Activated naive CD4-positive, alpha-beta T cell treated with anti-CD3 and anti-CD28 coated beads, Interleukin-2, amount 50 U/mL, for 24 hours (primary cell): ENCODE data around the gene NUDT16L1.

ENCODE experiments used
- H3K27ac Mint-ChIP-seq: one replicate; pipeline ENCODE4 v1.8.0; 2021; ENCODE audit warnings: mild to moderate bottlenecking, mixed read lengths
- H3K27me3 Mint-ChIP-seq: one replicate; pipeline ENCODE4 v1.8.0; 2021; ENCODE audit warnings: mixed read lengths
- H3K36me3 Mint-ChIP-seq: one replicate; pipeline ENCODE4 v1.8.0; 2021; ENCODE audit warnings: mixed read lengths
- H3K4me1 Mint-ChIP-seq: one replicate; pipeline ENCODE4 v1.8.0; 2021; ENCODE audit warnings: mixed read lengths
- H3K4me3 Mint-ChIP-seq: one replicate; pipeline ENCODE4 v1.8.0; 2021; ENCODE audit warnings: mild to moderate bottlenecking, mixed read lengths
- H3K9me3 Mint-ChIP-seq: one replicate; pipeline ENCODE4 v1.8.0; 2021; ENCODE audit warnings: mixed read lengths

NUDT16L1 gene

DNA sequence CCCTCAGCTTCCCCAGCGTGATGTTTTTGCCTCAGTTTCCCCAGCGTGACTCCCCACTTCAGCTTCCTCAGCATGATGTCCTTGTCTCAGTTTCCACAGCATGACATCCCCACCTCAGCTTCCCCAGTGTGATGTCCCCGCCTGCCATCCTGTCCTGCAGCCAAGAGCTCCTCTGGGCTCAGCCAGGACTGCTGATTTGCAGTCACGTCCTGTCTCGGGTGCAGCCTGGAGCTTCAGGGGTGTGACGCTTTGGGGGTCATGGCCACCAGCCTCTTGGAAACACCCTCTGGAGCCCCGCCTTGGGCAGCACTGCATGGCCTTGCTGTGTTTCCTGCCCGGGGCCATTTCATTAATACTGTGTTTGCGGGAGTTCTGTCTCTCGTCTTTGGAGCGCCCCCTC lies 16.5 kb upstream of the NUDT16L1 start:
- Mint-ChIP-seq H3K9me3 (no peaks in the 10 kb centered on the region), H3K4me3 (peak overlapping the region; percentile 15), H3K36me3 (no peaks in the 10 kb centered on the region), H3K27me3 (no peaks in the 10 kb centered on the region), H3K27ac (peak overlapping the region; percentile 97), H3K4me1 (peaks cover 26% of the 10 kb centered on the region)

- H3K9me3 Mint-ChIP-seq = no peaks in the 10 kb centered on the region
- H3K36me3 Mint-ChIP-seq = no peaks in the 10 kb centered on the region
- H3K27ac Mint-ChIP-seq = no peak overlapping the region
- H3K27me3 Mint-ChIP-seq = no peaks in the 10 kb centered on the region
- peaks cover 26% of the 10 kb centered on the region for H3K4me1 Mint-ChIP-seq
- no peak overlapping the region for H3K4me3 Mint-ChIP-seq
Observed at GRCh38 chr16:4677390-4677789, 16.0 kb upstream of the NUDT16L1 start.

DNA sequence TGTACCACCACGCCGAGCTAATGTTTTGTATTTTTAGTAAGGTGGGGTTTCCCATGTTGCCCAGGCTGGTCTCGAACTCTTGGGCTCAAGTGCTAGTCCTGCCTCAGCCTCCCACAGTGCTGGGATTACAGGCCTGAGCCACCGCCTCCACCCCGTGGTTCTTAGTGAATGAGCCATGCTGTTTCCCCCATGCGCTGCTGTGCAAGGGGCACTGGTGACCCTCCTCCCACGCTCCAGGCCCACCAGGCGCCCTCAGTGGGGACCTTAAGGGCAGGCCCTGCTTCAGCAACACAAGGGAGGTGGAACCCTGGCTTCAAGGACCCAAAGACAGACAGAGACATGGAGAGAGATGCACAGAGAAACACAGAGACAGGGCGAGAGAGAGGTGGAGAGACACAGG lies 15.4 kb upstream of the NUDT16L1 start:
- H3K27me3 Mint-ChIP-seq = no peaks in the 10 kb centered on the region
- no peaks in the 10 kb centered on the region for H3K36me3 Mint-ChIP-seq
- no peak overlapping the region for H3K4me3 Mint-ChIP-seq
- H3K4me1 Mint-ChIP-seq = peaks cover 26% of the 10 kb centered on the region
- no peak overlapping the region for H3K27ac Mint-ChIP-seq
- H3K9me3 Mint-ChIP-seq = no peaks in the 10 kb centered on the region

GRCh38 chr16:4678596-4678995 lies 14.8 kb upstream of the NUDT16L1 start:
- no peaks in the 10 kb centered on the region for H3K36me3 Mint-ChIP-seq
- no peaks in the 10 kb centered on the region for H3K9me3 Mint-ChIP-seq
- no peak overlapping the region for H3K4me3 Mint-ChIP-seq
- H3K27ac Mint-ChIP-seq = peak overlapping the region; percentile 24
- peaks cover 26% of the 10 kb centered on the region for H3K4me1 Mint-ChIP-seq
- no peaks in the 10 kb centered on the region for H3K27me3 Mint-ChIP-seq

DNA sequence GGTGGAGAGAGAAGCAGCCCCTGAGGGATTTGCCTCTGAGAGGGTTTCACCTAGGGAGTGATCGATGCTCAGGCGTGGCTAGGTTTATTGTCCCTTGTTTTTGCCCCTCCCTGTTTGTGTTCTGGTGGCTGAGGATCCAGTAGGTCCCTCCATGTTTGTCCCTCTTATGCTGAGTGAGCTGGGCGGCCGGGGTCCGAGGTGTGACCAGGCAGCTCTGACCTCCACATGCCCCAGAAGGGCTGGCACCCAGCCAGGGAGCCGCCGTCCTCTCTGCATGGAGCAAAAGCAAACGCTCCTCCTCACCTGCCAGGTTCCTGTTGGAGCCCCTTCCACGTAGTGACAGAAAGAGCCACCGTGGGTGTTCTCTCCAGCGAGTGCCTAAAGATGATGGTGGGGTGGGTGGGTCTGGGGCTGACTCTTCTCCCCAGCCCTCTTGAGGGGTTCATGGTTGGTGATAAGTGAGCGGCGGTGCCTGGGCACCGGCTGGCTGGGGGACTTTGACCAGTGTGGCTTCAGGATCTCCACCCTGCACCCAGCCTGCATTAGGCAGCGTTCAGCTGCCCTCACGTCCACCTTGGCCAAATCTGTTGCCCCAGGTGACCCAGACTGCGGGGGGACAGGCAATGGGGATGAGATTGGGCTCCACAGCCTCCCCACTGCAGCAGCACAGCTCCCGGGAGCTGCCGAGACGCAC lies 14.1 kb upstream of the NUDT16L1 start:
- Mint-ChIP-seq H3K27ac (no peak overlapping the region), H3K27me3 (no peaks in the 10 kb centered on the region), H3K4me3 (no peak overlapping the region), H3K4me1 (peaks cover 26% of the 10 kb centered on the region), H3K9me3 (no peaks in the 10 kb centered on the region), H3K36me3 (no peaks in the 10 kb centered on the region)

DNA sequence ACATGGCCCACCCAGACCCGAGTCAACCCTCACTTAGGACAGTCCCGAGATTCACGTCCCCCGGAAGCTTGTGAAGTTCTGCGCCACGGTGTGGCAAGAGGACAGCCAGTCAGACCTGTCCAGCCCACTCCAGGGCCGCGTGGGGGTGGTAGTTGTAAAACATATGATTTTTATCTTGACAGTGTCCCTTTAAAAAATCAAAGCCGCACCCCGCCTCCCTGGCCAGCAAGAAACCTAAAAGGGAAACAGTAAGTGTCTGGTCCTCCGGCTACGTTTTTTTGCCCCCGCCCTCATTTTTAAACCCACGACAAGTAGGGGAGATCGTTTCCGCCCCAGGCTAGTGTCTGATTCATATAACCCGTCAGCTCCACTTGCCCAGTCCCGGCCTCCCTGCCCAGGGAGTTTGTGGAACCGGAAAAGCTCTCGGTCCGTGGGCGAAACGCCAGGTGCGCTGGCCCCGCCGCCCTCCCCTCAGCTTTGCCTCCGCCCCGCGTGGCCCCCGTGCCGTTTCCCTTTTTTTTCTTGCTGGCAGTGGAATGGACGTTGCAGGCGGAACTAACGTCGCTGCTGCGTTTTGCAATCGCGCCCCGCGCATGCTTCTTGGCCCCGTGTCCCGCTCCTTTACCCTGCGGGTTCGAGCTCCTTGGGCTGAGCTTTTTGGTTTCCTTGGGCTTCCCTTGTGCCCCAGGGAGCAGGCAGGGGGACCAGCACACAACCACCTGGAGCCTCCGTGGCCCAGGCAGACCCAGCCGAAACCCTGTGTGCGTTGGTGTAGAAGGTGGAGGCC lies 13.3 kb upstream of the NUDT16L1 start:
- no peaks in the 10 kb centered on the region for H3K36me3 Mint-ChIP-seq
- peak overlapping the region; percentile 26 for H3K4me3 Mint-ChIP-seq
- H3K9me3 Mint-ChIP-seq = no peaks in the 10 kb centered on the region
- H3K4me1 Mint-ChIP-seq = peaks cover 26% of the 10 kb centered on the region
- no peak overlapping the region for H3K27ac Mint-ChIP-seq
- no peaks in the 10 kb centered on the region for H3K27me3 Mint-ChIP-seq

DNA sequence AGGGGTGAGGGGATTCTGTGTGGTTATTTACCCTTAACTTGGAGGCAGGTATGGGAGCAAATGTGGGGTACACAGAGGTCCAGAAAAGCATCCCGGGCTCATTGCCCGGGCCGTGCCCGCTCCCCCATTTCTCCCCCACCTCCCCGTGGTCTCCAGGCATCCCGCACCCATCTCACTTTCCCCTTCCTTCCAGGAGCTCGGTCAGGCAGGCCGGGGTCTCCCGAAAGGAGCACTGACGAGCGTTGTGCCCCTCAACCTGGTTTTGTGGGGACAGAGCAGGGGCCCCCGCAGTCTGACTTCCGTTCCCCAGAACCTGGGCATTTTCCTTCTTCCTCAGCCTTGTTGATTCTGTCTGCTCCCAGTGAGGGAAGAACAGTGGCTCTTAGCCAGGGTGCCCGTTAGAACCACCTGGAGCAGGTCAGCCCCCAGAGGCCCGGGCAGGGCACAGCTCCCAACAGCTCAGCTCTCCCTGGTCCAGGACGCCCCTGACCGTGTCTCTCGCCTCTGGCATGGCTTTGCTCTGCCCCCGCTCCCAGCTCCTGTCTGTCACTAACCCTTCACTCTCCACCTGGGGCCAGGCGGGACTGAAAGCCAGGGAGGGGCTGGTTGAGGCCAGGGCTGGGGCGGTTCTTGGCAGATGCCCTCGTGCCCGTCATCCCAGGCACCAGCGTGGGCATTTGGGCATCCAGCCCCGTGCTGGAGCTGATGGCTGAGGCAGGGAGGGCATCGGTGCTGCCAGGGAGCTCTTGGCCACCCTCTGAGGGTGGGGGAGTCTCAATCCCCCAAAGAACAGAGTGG lies 12.5 kb upstream of the NUDT16L1 start:
- no peaks in the 10 kb centered on the region for H3K9me3 Mint-ChIP-seq
- peaks cover 17% of the 10 kb centered on the region for H3K4me1 Mint-ChIP-seq
- H3K27ac Mint-ChIP-seq = peak overlapping the region; percentile 51
- no peaks in the 10 kb centered on the region for H3K27me3 Mint-ChIP-seq
- H3K4me3 Mint-ChIP-seq = no peak overlapping the region
- no peaks in the 10 kb centered on the region for H3K36me3 Mint-ChIP-seq

- H3K4me1 Mint-ChIP-seq = peaks cover 10% of the 10 kb centered on the region
- H3K9me3 Mint-ChIP-seq = no peaks in the 10 kb centered on the region
- H3K27ac Mint-ChIP-seq = no peak overlapping the region
- H3K27me3 Mint-ChIP-seq = no peaks in the 10 kb centered on the region
- no peaks in the 10 kb centered on the region for H3K36me3 Mint-ChIP-seq
- no peak overlapping the region for H3K4me3 Mint-ChIP-seq
Observed at GRCh38 chr16:4681471-4682083, 11.8 kb upstream of the NUDT16L1 start.

- Mint-ChIP-seq H3K4me1 (peaks cover 5% of the 10 kb centered on the region), H3K9me3 (no peaks in the 10 kb centered on the region), H3K27ac (no peak overlapping the region), H3K27me3 (no peaks in the 10 kb centered on the region), H3K4me3 (no peak overlapping the region), H3K36me3 (no peaks in the 10 kb centered on the region)
Observed at GRCh38 chr16:4682084-4682591, 11.2 kb upstream of the NUDT16L1 start.

DNA sequence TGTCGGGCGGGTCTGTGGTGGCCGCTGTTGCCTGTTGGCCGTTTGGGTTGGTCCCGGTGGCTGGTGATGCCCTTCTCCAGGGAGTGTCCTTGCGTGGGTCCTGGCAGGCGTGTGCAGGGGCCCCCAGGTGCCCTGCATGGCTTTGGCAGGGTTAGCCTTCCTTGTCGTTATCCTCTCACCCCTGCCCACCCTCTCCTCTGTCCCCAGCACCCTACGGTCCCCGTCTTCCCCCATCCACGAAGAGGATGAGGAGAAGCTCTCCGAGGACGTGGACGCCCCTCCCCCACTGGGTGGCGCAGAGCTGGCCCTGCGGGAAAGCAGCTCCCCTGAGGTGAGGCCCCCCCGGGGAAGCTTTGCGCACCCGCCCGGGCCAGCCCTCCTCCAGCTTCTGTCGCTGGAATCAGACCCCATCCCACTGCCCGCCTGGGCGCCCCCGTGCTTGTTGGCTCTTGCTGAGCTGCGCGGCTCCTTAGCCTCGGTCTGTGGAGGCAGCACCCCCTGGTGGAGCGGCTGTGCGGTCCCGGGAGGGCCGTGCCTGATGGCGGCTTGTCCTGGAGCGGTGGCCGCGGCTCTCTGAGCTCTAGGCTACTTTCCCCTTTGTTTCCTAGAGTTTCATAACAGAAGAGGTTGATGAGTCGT lies 10.6 kb upstream of the NUDT16L1 start:
- Mint-ChIP-seq H3K9me3 (no peaks in the 10 kb centered on the region), H3K4me3 (no peak overlapping the region), H3K36me3 (no peaks in the 10 kb centered on the region), H3K27me3 (no peaks in the 10 kb centered on the region), H3K27ac (no peak overlapping the region), H3K4me1 (peaks cover 4% of the 10 kb centered on the region)

- H3K27me3 Mint-ChIP-seq = no peaks in the 10 kb centered on the region
- no peak overlapping the region for H3K4me3 Mint-ChIP-seq
Observed at GRCh38 chr16:4683255-4684057, 9.9 kb upstream of the NUDT16L1 start.

DNA sequence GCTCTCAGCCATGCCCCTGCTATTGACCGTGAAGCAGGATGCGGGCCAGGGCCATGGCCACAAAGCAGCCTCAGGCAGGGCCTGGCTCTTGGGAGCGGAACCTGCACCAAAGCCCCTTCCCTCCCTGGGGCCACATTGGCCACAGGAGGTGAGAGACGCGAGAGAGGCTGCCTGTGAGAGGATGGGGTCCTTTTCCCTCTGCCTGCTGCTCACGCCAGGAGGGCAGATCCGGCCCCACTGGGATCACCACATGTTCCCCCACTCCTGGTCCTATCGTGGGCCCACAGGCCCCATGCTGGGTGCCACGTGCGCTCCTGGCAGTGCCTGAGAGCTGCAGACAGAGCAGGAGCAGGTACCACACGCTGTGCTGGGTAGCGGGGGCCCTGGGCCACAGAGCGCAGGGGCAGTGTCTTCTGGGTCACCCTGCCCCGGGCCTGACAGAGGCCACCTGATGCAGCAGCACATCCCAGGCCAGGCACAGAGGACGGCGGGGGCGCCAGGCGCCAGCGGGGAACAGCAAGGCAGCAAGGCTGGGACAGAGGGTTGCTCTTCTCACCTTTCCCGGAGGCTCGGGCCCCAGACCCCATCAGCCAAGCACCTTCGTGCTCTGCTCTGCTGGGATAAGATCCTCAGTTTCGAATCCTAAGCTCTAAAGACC lies 9.2 kb upstream of the NUDT16L1 start:
- H3K4me1 Mint-ChIP-seq = no peaks in the 10 kb centered on the region
- H3K9me3 Mint-ChIP-seq = no peaks in the 10 kb centered on the region
- H3K4me3 Mint-ChIP-seq = no peak overlapping the region
- no peaks in the 10 kb centered on the region for H3K36me3 Mint-ChIP-seq
- H3K27me3 Mint-ChIP-seq = no peaks in the 10 kb centered on the region
- H3K27ac Mint-ChIP-seq = no peak overlapping the region

More at GRCh38 chr16:4683255-4684057, 9.9 kb upstream of the NUDT16L1 start:
- no peaks in the 10 kb centered on the region for H3K9me3 Mint-ChIP-seq
- no peaks in the 10 kb centered on the region for H3K36me3 Mint-ChIP-seq
- peaks cover under 1% of the 10 kb centered on the region for H3K4me1 Mint-ChIP-seq
- no peak overlapping the region for H3K27ac Mint-ChIP-seq

DNA sequence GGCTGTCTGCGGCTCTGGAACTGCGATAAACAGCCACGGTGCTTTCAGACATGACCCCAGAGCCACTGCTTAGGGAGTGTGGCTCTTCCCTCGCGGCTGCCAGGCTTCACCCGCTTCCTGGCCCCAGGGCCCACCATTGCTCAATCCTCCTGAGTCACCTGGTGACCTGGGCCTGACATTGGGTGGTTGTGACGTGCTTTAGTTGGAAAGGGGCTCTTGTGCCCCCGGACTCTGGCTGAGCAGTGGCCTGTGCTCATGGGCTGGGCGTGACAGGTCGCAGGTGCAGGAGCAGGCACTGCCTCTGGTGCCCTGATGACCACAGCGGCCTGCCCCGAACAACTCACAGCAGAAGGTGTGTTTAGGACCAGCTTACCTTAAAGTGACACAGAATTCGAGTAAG lies 8.6 kb upstream of the NUDT16L1 start:
- Mint-ChIP-seq H3K27ac (peak overlapping the region; percentile 23), H3K36me3 (no peaks in the 10 kb centered on the region), H3K4me1 (no peaks in the 10 kb centered on the region), H3K27me3 (no peaks in the 10 kb centered on the region), H3K4me3 (no peak overlapping the region), H3K9me3 (no peaks in the 10 kb centered on the region)

GRCh38 chr16:4685292-4685691 lies 8.1 kb upstream of the NUDT16L1 start:
- no peaks in the 10 kb centered on the region for H3K27me3 Mint-ChIP-seq
- no peak overlapping the region for H3K27ac Mint-ChIP-seq
- H3K36me3 Mint-ChIP-seq = no peaks in the 10 kb centered on the region
- no peaks in the 10 kb centered on the region for H3K9me3 Mint-ChIP-seq
- no peaks in the 10 kb centered on the region for H3K4me1 Mint-ChIP-seq
- no peak overlapping the region for H3K4me3 Mint-ChIP-seq
